GM12878 (cell line): Measurements from ENCODE around the gene VNN1. TPM values are rescaled to one million over a fixed set of nuclear protein-coding genes. Genes with fewer than 3 reads are reported as not detected.

ENCODE experiments used
- ATAC-seq: fragments of 200-7000 bp; cut with Tn5 transposase; 3 replicates; pipeline ENCODE4 v1.9.1; 2020; ENCODE audit warnings: mild to moderate bottlenecking, moderate library complexity
- BruUV-seq: library from RNA; stranded (reverse); fragments of 400-500 nt; replicated peaks from 2 replicates; lab custom pipeline; 2021; lab: Mats Ljungman, UMichigan
- CTCF ChIA-PET: fragments of 300-600 bp; sonication (Branson Sonifier 250); formaldehyde crosslinking; extraction: SDS; loops from one replicate; lab custom pipeline; 2021; ENCODE audit warnings: inconsistent platforms; lab: Yijun Ruan, JAX
- POLR2A ChIA-PET: fragments of 350-600 bp; formaldehyde crosslinking; extraction: SDS; loops from one replicate; lab custom pipeline; 2021; ENCODE audit warnings: inconsistent platforms; lab: Charles Lee
- RAD21 ChIA-PET: fragments of 300-600 bp; sonication (Branson Sonifier 250); formaldehyde crosslinking; loops from one replicate; lab custom pipeline; 2023; ENCODE audit warnings: antibody characterized with exemption; ENCODE audit not compliant: unreplicated experiment; lab: Charles Lee
- SMC1A ChIA-PET: fragments of 300-600 bp; sonication (Branson Sonifier 250); formaldehyde crosslinking; loops from one replicate; lab custom pipeline; 2023; ENCODE audit not compliant: unreplicated experiment, uncharacterized antibody; lab: Charles Lee
- DNase-seq: peaks from one replicate; pipeline ENCODE4 v3.0.0-alpha.2; 2011; ENCODE audit warnings: low read depth, low spot score
- FAIRE-seq: peaks from 3 replicates; lab custom pipeline; 2011; peaks lifted over from hg19 to GRCh38; lab: Jason Lieb, UNC
- H2AFZ ChIP-seq: 2 replicates; pipeline ENCODE4 v1.6.0; 2011; ENCODE audit warnings: low read depth, low read length, control low read depth; ENCODE audit not compliant: control insufficient read depth
- H3K27ac ChIP-seq: 2 replicates; pipeline ENCODE4 v1.5.1; 2011; ENCODE audit warnings: control low read depth; ENCODE audit not compliant: control insufficient read depth, insufficient read depth
- H3K27me3 ChIP-seq, 2 experiments: replicated peaks in 1 of 2; 2 replicates each; pipeline versions ENCODE4 v1.6.0 to v1.6.1; 2011; ENCODE audit warnings: low read length in 1 of 2; ENCODE audit not compliant: control insufficient read depth in 2 of 2, insufficient read depth in 2 of 2
- H3K36me3 ChIP-seq, 2 experiments: 2 replicates each; pipeline ENCODE4 v1.5.1; 2011; ENCODE audit warnings: low read length in 1 of 2; ENCODE audit not compliant: control insufficient read depth in 2 of 2, insufficient read depth in 2 of 2
- H3K4me1 ChIP-seq: 2 replicates; pipeline ENCODE4 v1.6.1; 2011; ENCODE audit warnings: mild to moderate bottlenecking, low read length, moderate library complexity, mixed read lengths; ENCODE audit not compliant: control insufficient read depth, insufficient read depth
- H3K4me2 ChIP-seq: 2 replicates; pipeline ENCODE4 v1.6.0; 2011; ENCODE audit warnings: control low read depth; ENCODE audit not compliant: control insufficient read depth, insufficient read depth
- H3K4me3 ChIP-seq: fragments of 200-600 bp; sonication (generic); 2 replicates; pipeline ENCODE4 v1.5.1; 2016
- H3K79me2 ChIP-seq: 2 replicates; pipeline ENCODE4 v1.6.0; 2011; ENCODE audit warnings: low read length; ENCODE audit not compliant: control insufficient read depth, insufficient read depth
- H3K9ac ChIP-seq: 2 replicates; pipeline ENCODE4 v1.8.0; 2011; ENCODE audit warnings: low read length, control low read depth, mixed read lengths; ENCODE audit not compliant: control insufficient read depth, insufficient read depth
- H3K9me3 ChIP-seq: replicated peaks from 3 replicates; pipeline ENCODE4 v1.5.1; 2011; ENCODE audit warnings: mild to moderate bottlenecking, low read length; ENCODE audit not compliant: control insufficient read depth, insufficient read depth
- H4K20me1 ChIP-seq: 2 replicates; pipeline ENCODE4 v1.6.0; 2011; ENCODE audit not compliant: control insufficient read depth, insufficient read depth
- KDM1A ChIP-seq: fragments of 200-600 bp; sonication (generic); IDR thresholded peaks from 2 replicates; pipeline ENCODE4 v1.6.1; 2016; ENCODE audit warnings: borderline replicate concordance
- POU2F2 ChIP-seq: IDR thresholded peaks from 3 replicates; pipeline ENCODE4 v1.6.1; 2011; ENCODE audit warnings: low read depth, mild to moderate bottlenecking, low read length, borderline replicate concordance
- STAT1 ChIP-seq: fragments of 450-650 bp; conservative IDR thresholded peaks from 2 replicates; pipeline ENCODE4 v1.6.1; 2014; ENCODE audit warnings: antibody characterized with exemption, mild to moderate bottlenecking
- WRNIP1 ChIP-seq: IDR thresholded peaks from 2 replicates; pipeline ENCODE4 v1.6.1; 2011; ENCODE audit warnings: low read depth, low read length, improper control_type of control experiment, borderline replicate concordance
- YBX1 ChIP-seq: fragments of 450-650 bp; IDR thresholded peaks from 2 replicates; pipeline ENCODE4 v1.6.1; 2016; ENCODE audit warnings: antibody characterized with exemption
- ZNF207 ChIP-seq: fragments of 450-650 bp; IDR thresholded peaks from 2 replicates; pipeline ENCODE4 v1.6.1; 2014; ENCODE audit warnings: antibody characterized with exemption, mild to moderate bottlenecking, borderline replicate concordance
- WGBS: methylation state at CpG from one replicate; pipeline ENCODE4 v1.1.6; 2016; ENCODE audit warnings: low lambda C conversion rate; ENCODE audit not compliant: insufficient replicate concordance, insufficient coverage; ENCODE audit errors: missing lambda C conversion rate; 5-methylcytosine and 5-hydroxymethylcytosine counted together
- in situ Hi-C: fragments of 300-500 bp; cut with MboI; formaldehyde crosslinking; loops from 9 replicates; pipeline ENCODE4 v1.14.3; 2018; ENCODE audit warnings: mixed read lengths
- intact Hi-C: fragments of 100-400 bp; cut with micrococcal nuclease; formaldehyde crosslinking; loops from one replicate; pipeline ENCODE4 v1.14.2; 2022; ENCODE audit not compliant: unreplicated experiment
- polyA plus RNA-seq, 11 experiments: library from polyadenylated mRNA; depleted of rRNA in 4 of 11; unstranded in 6 of 11; stranded (reverse) in 5 of 11; fragments of >200 nt; fragmentation: Nextera tagmentation in 4 of 11; fragmentation: Illumina TruSeq in 1 of 11; extraction: Ambion mirVana in 4 of 11; extraction: Trizol in 1 of 11; gene quantifications; 1 replicate in 1 of 11; 2 replicates in 10 of 11; pipeline versions ENCODE4 v1.2.1 to v1.2.3, GENCODE V29; 2011 to 2016; ENCODE audit warnings: inconsistent platforms in 2 of 11, missing spikeins in 2 of 11, low read depth in 1 of 11
- total RNA-seq, 4 experiments: library from RNA; depleted of rRNA in 3 of 4; stranded (reverse); fragments of >200 nt in 3 of 4; fragmentation: Illumina TruSeq in 1 of 4; extraction: Trizol in 1 of 4; gene quantifications; 2 replicates each; pipeline versions ENCODE4 v1.2.1 to v1.2.3, GENCODE V29; 2013 to 2021

VNN1 gene
- total and polyA plus RNA-seq, 10 of the 15 experiments (the other 5 are each of a cell fraction or from before 2014, with no cell fraction given), result not detected

DNA sequence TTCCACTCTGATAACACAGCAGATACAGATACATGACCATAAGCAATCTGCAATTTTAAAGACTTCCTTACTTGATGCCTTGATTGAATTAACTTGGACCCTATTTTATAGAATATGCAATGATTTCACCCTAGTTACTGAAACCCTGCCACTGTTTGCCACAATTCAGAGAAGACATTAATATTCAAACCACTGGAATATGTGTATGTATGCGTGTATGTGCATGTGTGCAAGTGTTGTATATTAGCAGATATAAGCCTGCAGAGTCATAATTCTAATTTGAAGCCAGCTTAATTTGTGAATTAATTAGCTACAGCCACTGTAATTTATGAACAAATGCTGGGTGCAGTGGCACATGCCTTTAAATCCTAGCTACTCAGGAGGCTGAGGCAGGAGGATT, 34.6 kb upstream of the VNN1 start:
- no peaks in the 10 kb centered on the region for H3K27me3 ChIP-seq
- intact Hi-C loops (no loop called here), in situ Hi-C loops (no loop called here)
- CTCF ChIA-PET, result interaction anchor here (1.0 to 1.1 kb wide), 3 partner anchors 17 to 50 kb away, joined by 3 to 4 read pairs (median 3); partner anchors contain the start of gene SLC18B1
- FAIRE-seq, result no peak
- SMC1A ChIA-PET, result interaction anchor here (1.1 to 8.1 kb wide), 4 partner anchors 11 to 253 kb away, joined by 3 to 80 read pairs (median 9); no protein-coding TSS in a partner anchor
- no peaks in the 10 kb centered on the region for H4K20me1 ChIP-seq
- H3K79me2 ChIP-seq, result no peaks in the 10 kb centered on the region
- H3K9ac ChIP-seq, result no peak overlapping the region
- H2AFZ ChIP-seq, result no peak overlapping the region
- WGBS, result 100% methylated on average over 1 of the region's 1 CpG
- H3K4me1 ChIP-seq, result peaks cover 20% of the 10 kb centered on the region
- no peak overlapping the region for H3K27ac ChIP-seq
- no peak overlapping the region for H3K4me2 ChIP-seq
- no peak overlapping the region for H3K4me3 ChIP-seq
- POLR2A ChIA-PET, result interaction anchor here (0.6 to 2.9 kb wide), 2 partner anchors 15 to 1632 kb away, joined by 3 to 10 read pairs; no protein-coding TSS in a partner anchor
- ATAC-seq, result no peak
- no peak for DNase-seq
- peaks cover 0 to 2% of the 10 kb centered on the region in 2 experiments; a peak in 1 of 4 replicates for H3K36me3 ChIP-seq
- RAD21 ChIA-PET, result interaction anchor here (1.1 kb wide), 1 partner anchor 15 kb away, joined by 3 read pairs; no protein-coding TSS in a partner anchor
- BruUV-seq, result no TSS peak
- no peak for TF ChIP-seq KDM1A
- TF ChIP-seq POU2F2, result no peak
- TF ChIP-seq STAT1, result no peak
- no peaks in the 10 kb centered on the region for H3K9me3 ChIP-seq

DNA sequence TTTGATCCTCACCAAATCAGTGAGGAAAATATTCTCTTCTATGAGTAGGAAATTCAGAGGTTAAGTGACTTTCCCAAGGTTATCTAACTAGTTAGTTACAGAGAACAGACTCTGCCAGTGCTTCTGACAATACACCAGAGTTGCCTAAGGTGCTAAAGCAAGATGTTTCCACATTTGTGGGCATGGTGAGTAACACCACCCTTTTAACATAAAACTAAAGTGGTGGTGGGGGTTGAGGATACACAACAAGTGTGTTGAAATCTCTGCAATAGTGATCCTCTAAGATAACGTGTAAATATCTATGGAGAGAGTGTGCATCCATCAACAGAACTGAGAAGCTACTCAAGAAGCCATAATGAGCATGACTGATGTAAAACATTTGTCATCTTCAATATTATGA, 32.2 kb upstream of the VNN1 start:
- ChIA-PET SMC1A (interaction anchor here (0.7 kb wide), 1 partner anchor 91 kb away, joined by 3 read pairs; no protein-coding TSS in a partner anchor), RAD21 (no interaction called here), POLR2A (no interaction called here), CTCF (interaction anchor here (0.5 to 1.4 kb wide), 2 partner anchors 17 to 60 kb away, joined by 3 read pairs; no protein-coding TSS in a partner anchor)
- DNase-seq (no peak), ATAC-seq (no peak), FAIRE-seq (no peak)
- no peaks in the 10 kb centered on the region for H3K36me3 ChIP-seq
- TF ChIP-seq ZNF207 (no peak), YBX1 (no peak), WRNIP1 (no peak)
- 30% methylated on average over 1 of the region's 1 CpG for WGBS
- no peaks in the 10 kb centered on the region for H3K79me2 ChIP-seq
- no TSS peak for BruUV-seq
- peaks cover 9% of the 10 kb centered on the region for H3K4me1 ChIP-seq
- H3K4me2 ChIP-seq, result no peak overlapping the region
- no peak overlapping the region for H3K9ac ChIP-seq
- no peaks in the 10 kb centered on the region for H3K9me3 ChIP-seq
- H3K27ac ChIP-seq, result no peak overlapping the region
- intact Hi-C loops (no loop called here), in situ Hi-C loops (no loop called here)
- no peak overlapping the region for H2AFZ ChIP-seq
- H4K20me1 ChIP-seq, result no peaks in the 10 kb centered on the region
- H3K27me3 ChIP-seq, result no peaks in the 10 kb centered on the region
- no peak overlapping the region for H3K4me3 ChIP-seq
